ENCODE measurements around the gene TTC21B.

GRCh38 chr2:165895974-165896373, 57.6 kb downstream of the TTC21B start:
- TF ChIP-seq POLR2A (IDR thresholded peaks at IDR 0.05) (no peak), POLR2AphosphoS5 (IDR thresholded peaks at IDR 0.05) (no peak)
- TF ChIP-seq, protein P1, sequence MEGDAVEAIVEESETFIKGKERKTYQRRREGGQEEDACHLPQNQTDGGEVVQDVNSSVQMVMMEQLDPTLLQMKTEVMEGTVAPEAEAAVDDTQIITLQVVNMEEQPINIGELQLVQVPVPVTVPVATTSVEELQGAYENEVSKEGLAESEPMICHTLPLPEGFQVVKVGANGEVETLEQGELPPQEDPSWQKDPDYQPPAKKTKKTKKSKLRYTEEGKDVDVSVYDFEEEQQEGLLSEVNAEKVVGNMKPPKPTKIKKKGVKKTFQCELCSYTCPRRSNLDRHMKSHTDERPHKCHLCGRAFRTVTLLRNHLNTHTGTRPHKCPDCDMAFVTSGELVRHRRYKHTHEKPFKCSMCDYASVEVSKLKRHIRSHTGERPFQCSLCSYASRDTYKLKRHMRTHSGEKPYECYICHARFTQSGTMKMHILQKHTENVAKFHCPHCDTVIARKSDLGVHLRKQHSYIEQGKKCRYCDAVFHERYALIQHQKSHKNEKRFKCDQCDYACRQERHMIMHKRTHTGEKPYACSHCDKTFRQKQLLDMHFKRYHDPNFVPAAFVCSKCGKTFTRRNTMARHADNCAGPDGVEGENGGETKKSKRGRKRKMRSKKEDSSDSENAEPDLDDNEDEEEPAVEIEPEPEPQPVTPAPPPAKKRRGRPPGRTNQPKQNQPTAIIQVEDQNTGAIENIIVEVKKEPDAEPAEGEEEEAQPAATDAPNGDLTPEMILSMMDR (IDR thresholded peaks at IDR 0.05) = no peak

All from stomach (tissue), 4 donors.